ENCODE results near the gene MIA. TPM values are rescaled to one million over a fixed set of nuclear protein-coding genes. Genes with fewer than 3 reads are reported as not detected.
"Not testable (repeated sequence)": the region's sequence is repeated elsewhere in the genome, so short reads cannot be mapped to it uniquely, and the experiment has no call there.

Gene MIA
- total RNA-seq, 1 experiment from 2014 or later: 49.3 TPM

GRCh38 chr19:40825460-40826095 is 50.3 kb downstream of the MIA start:
- H3K27me3 Mint-ChIP-seq (ENCODE audit: unreplicated experiment); BruUV-seq (replicated peaks); CTCF ChIA-PET; H3K9me3 Mint-ChIP-seq (ENCODE audit: low read depth, unreplicated experiment); H3K4me3 Mint-ChIP-seq (ENCODE audit: low read depth, unreplicated experiment); H3K36me3 Mint-ChIP-seq (ENCODE audit: insufficient read depth, unreplicated experiment); H3K27ac Mint-ChIP-seq (ENCODE audit: unreplicated experiment); DNase-seq; intact Hi-C loops (cut with micrococcal nuclease; ENCODE audit: unreplicated experiment): not testable (repeated sequence)
- peaks cover 28% of the 10 kb centered on the region for H3K4me1 Mint-ChIP-seq (ENCODE audit: low read depth, unreplicated experiment)

- H3K36me3 Mint-ChIP-seq (ENCODE audit: insufficient read depth, unreplicated experiment); intact Hi-C loops (cut with micrococcal nuclease; ENCODE audit: unreplicated experiment); H3K9me3 Mint-ChIP-seq (ENCODE audit: low read depth, unreplicated experiment); H3K27me3 Mint-ChIP-seq (ENCODE audit: unreplicated experiment); CTCF ChIA-PET; DNase-seq; BruUV-seq (replicated peaks); H3K27ac Mint-ChIP-seq (ENCODE audit: unreplicated experiment); H3K4me3 Mint-ChIP-seq (ENCODE audit: low read depth, unreplicated experiment): not testable (repeated sequence)
- H3K4me1 Mint-ChIP-seq (ENCODE audit: low read depth, unreplicated experiment): peaks cover 28% of the 10 kb centered on the region
Observed at GRCh38 chr19:40826312-40826698, 51.0 kb downstream of the MIA start.

GRCh38 chr19:40826699-40827385 is 51.5 kb downstream of the MIA start:
- CTCF ChIA-PET; H3K9me3 Mint-ChIP-seq (ENCODE audit: low read depth, unreplicated experiment); H3K4me3 Mint-ChIP-seq (ENCODE audit: low read depth, unreplicated experiment); H3K27me3 Mint-ChIP-seq (ENCODE audit: unreplicated experiment); intact Hi-C loops (cut with micrococcal nuclease; ENCODE audit: unreplicated experiment); H3K27ac Mint-ChIP-seq (ENCODE audit: unreplicated experiment); BruUV-seq (replicated peaks); DNase-seq: not testable (repeated sequence)
- peaks cover 11% of the 10 kb centered on the region for H3K36me3 Mint-ChIP-seq (ENCODE audit: insufficient read depth, unreplicated experiment)
- peaks cover 31% of the 10 kb centered on the region for H3K4me1 Mint-ChIP-seq (ENCODE audit: low read depth, unreplicated experiment)

Other genes starting within 250 kb of the MIA start
- 117 TPM in 2 replicates for gene SHKBP1, start 198.6 kb upstream of the MIA start, total RNA-seq (2022)
- gene LTBP4, start 174.2 kb upstream of the MIA start, total RNA-seq (2022): 14.1 and 20.3 TPM in 2 replicates
- gene NUMBL, start 84.9 kb upstream of the MIA start, total RNA-seq (2022): 21.4 and 25.3 TPM in 2 replicates
- gene COQ8B, start 58.6 kb upstream of the MIA start, total RNA-seq (2022): 55.9 and 62.7 TPM in 2 replicates
- 25.3 and 32.0 TPM in 2 replicates for gene ITPKC, start 58.4 kb upstream of the MIA start, total RNA-seq (2022)
- 17.8 and 20.2 TPM in 2 replicates for gene ACTMAP, start 25.0 kb upstream of the MIA start, total RNA-seq (2022)
- gene SNRPA, start 24.3 kb upstream of the MIA start, total RNA-seq (2022): 95.4 and 102 TPM in 2 replicates
- 21.0 and 22.7 TPM in 2 replicates for gene RAB4B, start 2.7 kb downstream of the MIA start, total RNA-seq (2022)
- 95.4 and 109 TPM in 2 replicates for gene EGLN2, start 23.7 kb downstream of the MIA start, total RNA-seq (2022)
- not detected in 2 replicates for gene CYP2A6, start 74.9 kb downstream of the MIA start, total RNA-seq (2022)
- gene CYP2A7, start 106.7 kb downstream of the MIA start, total RNA-seq (2022): not detected in 2 replicates
- 4.2 and 7.6 TPM in 2 replicates for gene CYP2B6, start 215.8 kb downstream of the MIA start, total RNA-seq (2022)

Data from Calu3 (cell line).